Activated T-cell treated with anti-CD3 and anti-CD28 coated beads, Interleukin-2, amount 50 U/mL, for 24 hours (primary cell): Measurements from ENCODE around the gene ECE2.
"Not testable (repeated sequence)": the region's sequence is repeated elsewhere in the genome, so short reads cannot be mapped to it uniquely, and the experiment has no call there.

Experiments used
- DNase-seq: peaks from one replicate; pipeline ENCODE4 v3.0.0-alpha.2; 2020
- H3K27ac Mint-ChIP-seq: 2 replicates; pipeline ENCODE4 v1.8.0; 2020; ENCODE audit warnings: mild to moderate bottlenecking, mixed read lengths
- H3K27me3 Mint-ChIP-seq: 2 replicates; pipeline ENCODE4 v1.8.0; 2020; ENCODE audit warnings: mixed read lengths
- H3K36me3 Mint-ChIP-seq: 2 replicates; pipeline ENCODE4 v1.8.0; 2020; ENCODE audit warnings: low read depth, mixed read lengths
- H3K4me1 Mint-ChIP-seq: 2 replicates; pipeline ENCODE4 v1.8.0; 2020; ENCODE audit warnings: low read depth, mixed read lengths
- H3K4me3 Mint-ChIP-seq: 2 replicates; pipeline ENCODE4 v1.8.0; 2020; ENCODE audit warnings: mild to moderate bottlenecking, moderate library complexity, mixed read lengths
- H3K9me3 Mint-ChIP-seq: 2 replicates; pipeline ENCODE4 v1.8.0; 2020; ENCODE audit warnings: mixed read lengths

Gene ECE2

GRCh38 chr3:184255291-184256039 is 20.4 kb upstream of the ECE2 start:
- Mint-ChIP-seq H3K27me3 (peaks cover 13% of the 10 kb centered on the region), H3K27ac (peak overlapping the region; percentile 75), H3K36me3 (peaks cover 14% of the 10 kb centered on the region), H3K9me3 (peaks cover 2% of the 10 kb centered on the region), H3K4me1 (peaks cover 19% of the 10 kb centered on the region), H3K4me3 (no peak overlapping the region)
- peak; percentile 33 for DNase-seq

- Mint-ChIP-seq H3K4me3 (no peak overlapping the region), H3K36me3 (peaks cover 14% of the 10 kb centered on the region), H3K27ac (no peak overlapping the region)
Measured at GRCh38 chr3:184257083-184257915, 18.5 kb upstream of the ECE2 start.

GRCh38 chr3:184258926-184259325 is 16.9 kb upstream of the ECE2 start:
- H3K4me3 Mint-ChIP-seq, result no peak overlapping the region
- H3K9me3 Mint-ChIP-seq, result peaks cover 2% of the 10 kb centered on the region
- H3K27me3 Mint-ChIP-seq, result peaks cover 34% of the 10 kb centered on the region

More at GRCh38 chr3:184257083-184257915, 18.5 kb upstream of the ECE2 start:
- Mint-ChIP-seq H3K27me3 (peaks cover 25% of the 10 kb centered on the region), H3K4me1 (peaks cover 29% of the 10 kb centered on the region), H3K9me3 (peaks cover 2% of the 10 kb centered on the region)
- no peak for DNase-seq

GRCh38 chr3:184259396-184259877 is 16.4 kb upstream of the ECE2 start:
- Mint-ChIP-seq H3K4me3 (peak overlapping the region; percentile 13), H3K9me3 (peaks cover 2% of the 10 kb centered on the region), H3K4me1 (peaks cover 37% of the 10 kb centered on the region), H3K27me3 (peaks cover 39% of the 10 kb centered on the region), H3K36me3 (peaks cover 12% of the 10 kb centered on the region), H3K27ac (no peak overlapping the region)
- no peak for DNase-seq

More at GRCh38 chr3:184258926-184259325, 16.9 kb upstream of the ECE2 start:
- DNase-seq, result no peak
- peaks cover 12% of the 10 kb centered on the region for H3K36me3 Mint-ChIP-seq
- H3K4me1 Mint-ChIP-seq, result peaks cover 37% of the 10 kb centered on the region
- no peak overlapping the region for H3K27ac Mint-ChIP-seq

GRCh38 chr3:184259878-184260723 is 15.7 kb upstream of the ECE2 start:
- H3K4me3 Mint-ChIP-seq, result peak overlapping the region; percentile 67
- peaks cover 45% of the 10 kb centered on the region for H3K27me3 Mint-ChIP-seq
- H3K36me3 Mint-ChIP-seq, result peaks cover 12% of the 10 kb centered on the region
- H3K9me3 Mint-ChIP-seq, result peaks cover 2% of the 10 kb centered on the region
- peak overlapping the region; percentile 76 for H3K27ac Mint-ChIP-seq
- DNase-seq, result peak; percentile 59
- H3K4me1 Mint-ChIP-seq, result peaks cover 33% of the 10 kb centered on the region

GRCh38 chr3:184260724-184261269 is 15.0 kb upstream of the ECE2 start:
- no peaks in the 10 kb centered on the region for H3K9me3 Mint-ChIP-seq
- H3K27me3 Mint-ChIP-seq, result peaks cover 48% of the 10 kb centered on the region
- peak overlapping the region; percentile 67 for H3K4me3 Mint-ChIP-seq
- peak overlapping the region; percentile 76 for H3K27ac Mint-ChIP-seq
- H3K4me1 Mint-ChIP-seq, result peaks cover 26% of the 10 kb centered on the region
- DNase-seq, result no peak
- H3K36me3 Mint-ChIP-seq, result peaks cover 12% of the 10 kb centered on the region

- peak; percentile 73 for DNase-seq
- H3K27ac Mint-ChIP-seq, result peak within 1 kb of the TSS; percentile 76
- peaks cover 52% of the 10 kb centered on the region for H3K27me3 Mint-ChIP-seq
- peak within 1 kb of the TSS; percentile 83 for H3K4me3 Mint-ChIP-seq
- H3K4me1 Mint-ChIP-seq, result peaks cover 24% of the 10 kb centered on the region
- H3K9me3 Mint-ChIP-seq, result no peaks in the 10 kb centered on the region
- H3K36me3 Mint-ChIP-seq, result peaks cover 12% of the 10 kb centered on the region
Measured at GRCh38 chr3:184261270-184261853, 14.5 kb upstream of the ECE2 start, which contains the start of gene CAMK2N2. Gene CAMK2N2 (minus strand): TSS chr3:184261553. CDS start chr3:184261285, 268 bp downstream.

GRCh38 chr3:184261854-184262763 is 13.7 kb upstream of the ECE2 start:
- H3K4me1 Mint-ChIP-seq, result peaks cover 24% of the 10 kb centered on the region
- H3K36me3 Mint-ChIP-seq, result peaks cover 12% of the 10 kb centered on the region
- no peak for DNase-seq
- H3K27ac Mint-ChIP-seq, result peak overlapping the region; percentile 72
- peaks cover 54% of the 10 kb centered on the region for H3K27me3 Mint-ChIP-seq
- H3K4me3 Mint-ChIP-seq, result peak overlapping the region; percentile 83
- no peaks in the 10 kb centered on the region for H3K9me3 Mint-ChIP-seq

GRCh38 chr3:184262764-184263179 is 13.1 kb upstream of the ECE2 start:
- peak overlapping the region; percentile 26 for H3K27ac Mint-ChIP-seq
- H3K4me1 Mint-ChIP-seq, result peaks cover 24% of the 10 kb centered on the region
- peak overlapping the region; percentile 83 for H3K4me3 Mint-ChIP-seq
- DNase-seq, result no peak
- H3K27me3 Mint-ChIP-seq, result peaks cover 61% of the 10 kb centered on the region
- H3K9me3 Mint-ChIP-seq, result no peaks in the 10 kb centered on the region
- peaks cover 12% of the 10 kb centered on the region for H3K36me3 Mint-ChIP-seq

- not testable (repeated sequence) for DNase-seq, H3K27ac Mint-ChIP-seq, H3K9me3 Mint-ChIP-seq, H3K4me3 Mint-ChIP-seq, H3K36me3 Mint-ChIP-seq, H3K4me1 Mint-ChIP-seq
- peaks cover 59% of the 10 kb centered on the region for H3K27me3 Mint-ChIP-seq
Measured at GRCh38 chr3:184267249-184267648, 8.6 kb upstream of the ECE2 start.

- no peak for DNase-seq
- no peaks in the 10 kb centered on the region for H3K9me3 Mint-ChIP-seq
- H3K4me3 Mint-ChIP-seq, result no peak overlapping the region
- H3K36me3 Mint-ChIP-seq, result no peaks in the 10 kb centered on the region
- H3K27ac Mint-ChIP-seq, result no peak overlapping the region
- H3K27me3 Mint-ChIP-seq, result peaks cover 54% of the 10 kb centered on the region
- H3K4me1 Mint-ChIP-seq, result peaks cover 6% of the 10 kb centered on the region
Measured at GRCh38 chr3:184272269-184272668, 3.6 kb upstream of the ECE2 start.

- Mint-ChIP-seq H3K27me3 (peaks cover 54% of the 10 kb centered on the region), H3K27ac (no peak overlapping the region), H3K9me3 (no peaks in the 10 kb centered on the region), H3K36me3 (no peaks in the 10 kb centered on the region), H3K4me1 (peaks cover 6% of the 10 kb centered on the region), H3K4me3 (no peak overlapping the region)
- no peak for DNase-seq
Measured at GRCh38 chr3:184275381-184275701, 481 bp upstream of the ECE2 start.

GRCh38 chr3:184277366-184277765 is 1.5 kb downstream of the ECE2 start:
- Mint-ChIP-seq H3K27ac (no peak overlapping the region), H3K4me1 (peaks cover 6% of the 10 kb centered on the region), H3K4me3 (no peak overlapping the region), H3K9me3 (no peaks in the 10 kb centered on the region), H3K36me3 (no peaks in the 10 kb centered on the region), H3K27me3 (peaks cover 40% of the 10 kb centered on the region)
- DNase-seq, result no peak
